ENCODE measurements around the gene MLIP. TPM values are rescaled to one million over a fixed set of nuclear protein-coding genes. Genes with fewer than 3 reads are reported as not detected.

MLIP gene
- total RNA-seq, 1 experiment from 2014 or later, result not detected

GRCh38 chr6:54151861-54152260 is 40.6 kb downstream of the MLIP start (continued):
- TF ChIP-seq ZNF423 (CRISPR knock-in tag; IDR thresholded peaks at IDR 0.05) (no peak), ELF4 (CRISPR knock-in tag; IDR thresholded peaks at IDR 0.05; ENCODE audit: low read depth) (no peak), ESRRA (CRISPR knock-in tag; IDR thresholded peaks at IDR 0.05; ENCODE audit: borderline replicate concordance) (no peak), FOXP1 (CRISPR knock-in tag; IDR thresholded peaks at IDR 0.05; ENCODE audit: borderline replicate concordance) (no peak)
- TF ChIP-seq, protein P1, sequence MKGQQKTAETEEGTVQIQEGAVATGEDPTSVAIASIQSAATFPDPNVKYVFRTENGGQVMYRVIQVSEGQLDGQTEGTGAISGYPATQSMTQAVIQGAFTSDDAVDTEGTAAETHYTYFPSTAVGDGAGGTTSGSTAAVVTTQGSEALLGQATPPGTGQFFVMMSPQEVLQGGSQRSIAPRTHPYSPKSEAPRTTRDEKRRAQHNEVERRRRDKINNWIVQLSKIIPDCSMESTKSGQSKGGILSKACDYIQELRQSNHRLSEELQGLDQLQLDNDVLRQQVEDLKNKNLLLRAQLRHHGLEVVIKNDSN (CRISPR knock-in tag; IDR thresholded peaks at IDR 0.05), result no peak

- Mint-ChIP-seq H3K27ac (no peak overlapping the region), H3K4me3 (no peak overlapping the region), H3K27me3 (ENCODE audit: low read depth) (no peaks in the 10 kb centered on the region), H3K4me1 (peaks cover 5% of the 10 kb centered on the region; the same call in 1 of the 2 replicates), H3K9me3 (peaks cover 6% of the 10 kb centered on the region), H3K36me3 (0 out of 2 replicates have a peak, but pooled peaks cover 3% of the 10 kb centered on the region)
- TF ChIP-seq ATF1 (CRISPR knock-in tag; IDR thresholded peaks at IDR 0.05) (no peak), NR3C1 (CRISPR knock-in tag; conservative IDR thresholded peaks at IDR 0.05; ENCODE audit: low read depth) (no peak), GRHL2 (CRISPR knock-in tag; IDR thresholded peaks at IDR 0.05; ENCODE audit: insufficient replicate concordance, severe bottlenecking) (no peak), CREM (CRISPR knock-in tag; IDR thresholded peaks at IDR 0.05) (no peak), ZNF121 (CRISPR knock-in tag; IDR thresholded peaks at IDR 0.05) (no peak), TCF7 (CRISPR knock-in tag; IDR thresholded peaks at IDR 0.05; ENCODE audit: low read depth) (no peak), RORB (CRISPR knock-in tag; IDR thresholded peaks at IDR 0.05) (no peak), HMGA2 (CRISPR knock-in tag; IDR thresholded peaks at IDR 0.05) (no peak), ZNF423 (CRISPR knock-in tag; IDR thresholded peaks at IDR 0.05) (no peak), SP1 (CRISPR knock-in tag; conservative IDR thresholded peaks at IDR 0.05) (no peak), ZBTB43 (CRISPR knock-in tag; IDR thresholded peaks at IDR 0.05) (no peak)
- TF ChIP-seq, protein P2, sequence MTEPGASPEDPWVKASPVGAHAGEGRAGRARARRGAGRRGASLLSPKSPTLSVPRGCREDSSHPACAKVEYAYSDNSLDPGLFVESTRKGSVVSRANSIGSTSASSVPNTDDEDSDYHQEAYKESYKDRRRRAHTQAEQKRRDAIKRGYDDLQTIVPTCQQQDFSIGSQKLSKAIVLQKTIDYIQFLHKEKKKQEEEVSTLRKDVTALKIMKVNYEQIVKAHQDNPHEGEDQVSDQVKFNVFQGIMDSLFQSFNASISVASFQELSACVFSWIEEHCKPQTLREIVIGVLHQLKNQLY (CRISPR knock-in tag; IDR thresholded peaks at IDR 0.05), result no peak
- TF ChIP-seq, protein P3, sequence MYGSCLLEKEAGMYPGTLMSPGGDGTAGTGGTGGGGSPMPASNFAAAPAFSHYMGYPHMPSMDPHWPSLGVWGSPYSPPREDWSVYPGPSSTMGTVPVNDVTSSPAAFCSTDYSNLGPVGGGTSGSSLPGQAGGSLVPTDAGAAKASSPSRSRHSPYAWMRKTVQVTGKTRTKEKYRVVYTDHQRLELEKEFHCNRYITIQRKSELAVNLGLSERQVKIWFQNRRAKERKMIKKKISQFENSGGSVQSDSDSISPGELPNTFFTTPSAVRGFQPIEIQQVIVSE (CRISPR knock-in tag; IDR thresholded peaks at IDR 0.05; ENCODE audit: borderline replicate concordance), result no peak
- TF ChIP-seq, protein P4, sequence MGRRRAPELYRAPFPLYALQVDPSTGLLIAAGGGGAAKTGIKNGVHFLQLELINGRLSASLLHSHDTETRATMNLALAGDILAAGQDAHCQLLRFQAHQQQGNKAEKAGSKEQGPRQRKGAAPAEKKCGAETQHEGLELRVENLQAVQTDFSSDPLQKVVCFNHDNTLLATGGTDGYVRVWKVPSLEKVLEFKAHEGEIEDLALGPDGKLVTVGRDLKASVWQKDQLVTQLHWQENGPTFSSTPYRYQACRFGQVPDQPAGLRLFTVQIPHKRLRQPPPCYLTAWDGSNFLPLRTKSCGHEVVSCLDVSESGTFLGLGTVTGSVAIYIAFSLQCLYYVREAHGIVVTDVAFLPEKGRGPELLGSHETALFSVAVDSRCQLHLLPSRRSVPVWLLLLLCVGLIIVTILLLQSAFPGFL (CRISPR knock-in tag; IDR thresholded peaks at IDR 0.05; ENCODE audit: borderline replicate concordance), result no peak
- TF ChIP-seq, protein P5, sequence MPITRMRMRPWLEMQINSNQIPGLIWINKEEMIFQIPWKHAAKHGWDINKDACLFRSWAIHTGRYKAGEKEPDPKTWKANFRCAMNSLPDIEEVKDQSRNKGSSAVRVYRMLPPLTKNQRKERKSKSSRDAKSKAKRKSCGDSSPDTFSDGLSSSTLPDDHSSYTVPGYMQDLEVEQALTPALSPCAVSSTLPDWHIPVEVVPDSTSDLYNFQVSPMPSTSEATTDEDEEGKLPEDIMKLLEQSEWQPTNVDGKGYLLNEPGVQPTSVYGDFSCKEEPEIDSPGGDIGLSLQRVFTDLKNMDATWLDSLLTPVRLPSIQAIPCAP (CRISPR knock-in tag; IDR thresholded peaks at IDR 0.05), result no peak
- POLR2A ChIA-PET, result no interaction called here
- CTCF ChIA-PET, result no interaction called here
- DNase-seq (ENCODE audit: low spot score), result no peak
- ATAC-seq, result no peak
Measured at GRCh38 chr6:54156650-54157250, 45.5 kb downstream of the MLIP start.
